Endothelial cell of umbilical vein (primary cell): ENCODE results near the gene CDK6. TPM values are rescaled to one million over a fixed set of nuclear protein-coding genes. Genes with fewer than 3 reads are reported as not detected.

Experiments
- BruUV-seq: library from RNA; stranded (reverse); fragments of 400-500 nt; replicated peaks from 2 replicates; lab custom pipeline; 2021; lab: Mats Ljungman, UMichigan
- CTCF ChIA-PET: fragments of 300-600, 350-600 bp; sonication (Branson Sonifier 250); formaldehyde crosslinking; loops from one replicate; lab custom pipeline; 2021; ENCODE audit warnings: antibody characterized with exemption, inconsistent platforms; lab: Charles Lee
- POLR2A ChIA-PET: fragments of 300-600, 350-600 bp; sonication (Branson Sonifier 250); formaldehyde crosslinking; loops from one replicate; lab custom pipeline; 2021; ENCODE audit warnings: antibody characterized with exemption, inconsistent platforms; lab: Charles Lee
- DNase-seq: peaks from one replicate; pipeline ENCODE4 v3.0.0-alpha.2; 2011; ENCODE audit warnings: low read depth, low spot score
- FAIRE-seq: peaks from 2 replicates; lab custom pipeline; 2011; peaks lifted over from hg19 to GRCh38; lab: Jason Lieb, UNC
- H2AFZ ChIP-seq: 2 replicates; pipeline ENCODE4 v1.6.0; 2012; ENCODE audit warnings: low read depth, low read length, control low read depth, inconsistent platforms
- H3K27ac ChIP-seq: 2 replicates; pipeline ENCODE4 v1.5.1; 2011; ENCODE audit warnings: low read depth, mild to moderate bottlenecking, control low read depth, low read length, moderate library complexity; ENCODE audit not compliant: insufficient read depth
- H3K27me3 ChIP-seq, 2 experiments: 2 replicates each; pipeline versions ENCODE4 v1.6.0 to v1.6.1; 2011; ENCODE audit warnings: low read length in 2 of 2, mixed read lengths in 1 of 2; ENCODE audit not compliant: control insufficient read depth in 2 of 2, insufficient read depth in 2 of 2
- H3K36me3 ChIP-seq, 2 experiments: 2 replicates in 1 of 2; 3 replicates in 1 of 2; pipeline ENCODE4 v1.5.1; 2011; ENCODE audit warnings: low read length in 2 of 2, mild to moderate bottlenecking in 1 of 2, moderate library complexity in 1 of 2; ENCODE audit not compliant: control insufficient read depth in 2 of 2, insufficient read depth in 2 of 2; ENCODE audit errors: extremely low read depth in 1 of 2
- H3K4me1 ChIP-seq: 3 replicates; pipeline ENCODE4 v1.5.1; 2011; ENCODE audit warnings: mild to moderate bottlenecking, low read length; ENCODE audit not compliant: control insufficient read depth, insufficient read depth; ENCODE audit errors: extremely low read depth
- H3K4me2 ChIP-seq: 2 replicates; pipeline ENCODE4 v1.6.1; 2011; ENCODE audit warnings: low read length, control low read depth, mixed read lengths; ENCODE audit not compliant: insufficient read depth
- H3K4me3 ChIP-seq, 3 experiments: fragments of 200-600 bp in 1 of 3; sonication (generic), shearing (Covaris generic) in 1 of 3; replicated peaks in 1 of 3; 2 replicates each; pipeline ENCODE4 v1.5.1; 2011 to 2016; ENCODE audit warnings: control low read depth in 3 of 3, low read length in 3 of 3, mild to moderate bottlenecking in 2 of 3, inconsistent platforms in 1 of 3, low read depth in 1 of 3, moderate library complexity in 1 of 3; ENCODE audit not compliant: insufficient read depth in 1 of 3
- H3K79me2 ChIP-seq: 2 replicates; pipeline ENCODE4 v1.6.0; 2012; ENCODE audit warnings: low read length, inconsistent platforms; ENCODE audit not compliant: control insufficient read depth, insufficient read depth
- H3K9ac ChIP-seq: replicated peaks from 2 replicates; pipeline ENCODE3; 2011; ENCODE audit warnings: low read length, control low read depth; ENCODE audit not compliant: insufficient read depth; ENCODE audit errors: extremely low read depth
- H3K9me1 ChIP-seq: replicated peaks from 3 replicates; pipeline ENCODE4 v1.6.0; 2011; ENCODE audit warnings: mild to moderate bottlenecking, low read length; ENCODE audit not compliant: control insufficient read depth, insufficient read depth; ENCODE audit errors: extremely low read depth
- H3K9me3 ChIP-seq: replicated peaks from 2 replicates; pipeline ENCODE4 v1.5.1; 2012; ENCODE audit warnings: low read length, inconsistent platforms; ENCODE audit not compliant: control insufficient read depth, insufficient read depth
- H4K20me1 ChIP-seq: replicated peaks from 2 replicates; pipeline ENCODE3; 2011; ENCODE audit warnings: mild to moderate bottlenecking, low read length; ENCODE audit not compliant: control insufficient read depth, insufficient read depth; ENCODE audit errors: extremely low read depth
- CTCF ChIP-seq, 2 donors: IDR thresholded peaks; 1 replicate in 1 of 2; 2 replicates in 1 of 2; pipeline ENCODE4 v1.5.1; 2011; ENCODE audit warnings: low read length in 2 of 2, mild to moderate bottlenecking in 2 of 2, moderate library complexity in 2 of 2, control low read depth in 1 of 2, inconsistent platforms in 1 of 2, low read depth in 1 of 2; ENCODE audit not compliant: insufficient read depth in 1 of 2; ENCODE audit errors: extremely low read depth in 1 of 2
- FOS ChIP-seq: IDR thresholded peaks from 2 replicates; pipeline ENCODE4 v1.6.1; 2011; ENCODE audit warnings: mild to moderate bottlenecking, low read length, moderate library complexity, borderline replicate concordance; ENCODE audit not compliant: insufficient read depth
- JUN ChIP-seq: IDR thresholded peaks from 2 replicates; pipeline ENCODE4 v1.6.1; 2011; ENCODE audit warnings: borderline replicate concordance, low read depth; ENCODE audit not compliant: insufficient read length, insufficient read depth
- MYC ChIP-seq: IDR thresholded peaks from one replicate; pipeline ENCODE4 v1.6.1; 2011; ENCODE audit warnings: mild to moderate bottlenecking, low read depth, low read length
- POLR2A ChIP-seq: IDR thresholded peaks from 2 replicates; pipeline ENCODE4 v1.6.1; 2012; ENCODE audit warnings: low read depth, mild to moderate bottlenecking, control low read depth, low read length
- POLR2AphosphoS5 ChIP-seq: IDR thresholded peaks from 2 replicates; pipeline ENCODE4 v1.6.1; 2012; ENCODE audit warnings: low read depth, mild to moderate bottlenecking, control low read depth, low read length, moderate library complexity; ENCODE audit not compliant: insufficient read depth
- dilution Hi-C: fragments of 300-500 bp; cut with MboI; formaldehyde crosslinking; loops from one replicate; pipeline ENCODE4 v1.15.0; 2019; ENCODE audit warnings: low sequenced_read_pairs; ENCODE audit not compliant: extremely low pct_ligation_motif_present
- intact Hi-C: fragments of 100-400 bp; cut with micrococcal nuclease; formaldehyde crosslinking; loops from one replicate; pipeline ENCODE4 v1.10.0; 2022
- polyA plus RNA-seq, 4 experiments: library from polyadenylated mRNA; depleted of rRNA in 3 of 4; stranded (reverse) in 3 of 4; unstranded in 1 of 4; fragments of >200 nt; gene quantifications; 2 replicates each; pipeline versions ENCODE4 v1.2.1 to v1.2.3, GENCODE V29; 2011 to 2012; ENCODE audit warnings: missing spikeins in 1 of 4
- total RNA-seq: library from RNA; stranded (reverse); gene quantifications from 2 replicates; pipeline ENCODE4 v1.2.3, GENCODE V29; 2021
- TF ChIP-seq, protein P1 (sequence below): IDR thresholded peaks from 2 replicates; pipeline ENCODE4 v1.6.1; 2011; ENCODE audit not compliant: insufficient read depth, insufficient read length

CDK6 gene
- total and polyA plus RNA-seq, 2 donors (not counting 3 experiments of a cell fraction or from before 2014, with no cell fraction given) = 6.0 to 28.2 TPM

DNA sequence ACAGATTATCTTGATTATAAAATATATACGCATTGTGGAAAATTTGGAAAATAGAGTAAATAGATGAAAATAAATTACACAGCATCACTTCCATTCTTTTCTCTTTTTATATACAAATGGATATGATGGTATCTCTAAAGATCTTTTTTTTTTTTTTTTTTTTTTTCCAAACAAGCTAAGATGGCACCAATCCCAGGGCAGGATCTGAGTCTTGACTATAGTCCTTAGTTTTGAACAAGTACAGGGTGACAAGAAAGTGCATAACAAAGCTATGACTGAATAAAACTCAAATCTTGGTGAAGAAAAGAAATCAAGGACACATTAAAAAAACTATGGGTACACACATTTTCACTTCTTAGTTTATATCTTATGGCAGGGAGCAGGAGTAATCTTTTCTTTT, 203.6 kb downstream of the CDK6 start:
- DNase-seq (no peak), FAIRE-seq (no peak)
- no peak overlapping the region for H3K4me3 ChIP-seq
- H3K27me3 ChIP-seq = no peaks in the 10 kb centered on the region
- H3K4me2 ChIP-seq = peak overlapping the region; percentile 68
- H4K20me1 ChIP-seq = no peaks in the 10 kb centered on the region
- no peak for TF ChIP-seq POLR2AphosphoS5
- TF ChIP-seq FOS = no peak
- TF ChIP-seq JUN = no peak
- TF ChIP-seq, protein P1, sequence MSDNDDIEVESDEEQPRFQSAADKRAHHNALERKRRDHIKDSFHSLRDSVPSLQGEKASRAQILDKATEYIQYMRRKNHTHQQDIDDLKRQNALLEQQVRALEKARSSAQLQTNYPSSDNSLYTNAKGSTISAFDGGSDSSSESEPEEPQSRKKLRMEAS = no peak
- TF ChIP-seq POLR2A = no peak
- no peak for TF ChIP-seq CTCF (IDR thresholded peaks at IDR 0.05; ENCODE audit: extremely low read depth in 1 of 2, insufficient read depth in 1 of 2, low read depth in 1 of 2, low read length in 2 of 2)
- TF ChIP-seq MYC = no peak
- peaks cover 2% of the 10 kb centered on the region for H3K79me2 ChIP-seq
- TSS peak; percentile 53 for BruUV-seq
- no peaks in the 10 kb centered on the region for H3K9me1 ChIP-seq
- H3K4me1 ChIP-seq = peaks cover 57% of the 10 kb centered on the region
- dilution Hi-C loops (no loop called here), intact Hi-C loops (loop anchor here (1.0 to 10.0 kb wide), 11 partner anchors 7 to 1550 kb away; partner anchors contain the start of genes FAM133B and SAMD9L)
- peak overlapping the region; percentile 99 for H3K27ac ChIP-seq
- CTCF ChIA-PET = interaction anchor here (0.6 to 3.3 kb wide), 12 partner anchors 9 to 1729 kb away, joined by 3 to 28 read pairs (median 4); no protein-coding TSS in a partner anchor
- H3K9ac ChIP-seq = peak overlapping the region; percentile 73
- POLR2A ChIA-PET = interaction anchor here (0.6 to 1.3 kb wide), 7 partner anchors 12 to 672 kb away, joined by 3 to 6 read pairs (median 3); partner anchors contain the start of gene RBM48
- no peak overlapping the region for H2AFZ ChIP-seq
- H3K36me3 ChIP-seq = no peaks in the 10 kb centered on the region
- no peaks in the 10 kb centered on the region for H3K9me3 ChIP-seq
